Activated naive CD4-positive, alpha-beta T cell treated with anti-CD3 and anti-CD28 coated beads, Interleukin-2, amount 10 ng/mL, durations not matched to agents 7 days and 5 days (primary cell): Measurements from ENCODE around the gene PLA2G5.
A peak's percentile ranks its signal among the peaks of the same experiment; 100 is the strongest.
"Not testable (repeated sequence)": the region's sequence is repeated elsewhere in the genome, so short reads cannot be mapped to it uniquely, and the experiment has no call there.

Source experiments
- CTCF ChIA-PET: fragments of 350-600 bp; sonication (Branson Sonifier 250); formaldehyde crosslinking; loops from one replicate; lab custom pipeline; 2021; ENCODE audit warnings: antibody characterized with exemption; lab: Charles Lee
- DNase-seq: peaks from one replicate; pipeline ENCODE4 v3.0.0-alpha.2; 2020
- H3K27ac Mint-ChIP-seq: one replicate; pipeline ENCODE4 v1.8.0; 2021; ENCODE audit warnings: mild to moderate bottlenecking, moderate library complexity, mixed read lengths
- H3K27me3 Mint-ChIP-seq: one replicate; pipeline ENCODE4 v1.8.0; 2021; ENCODE audit warnings: mild to moderate bottlenecking, mixed read lengths
- H3K36me3 Mint-ChIP-seq: one replicate; pipeline ENCODE4 v1.8.0; 2021; ENCODE audit warnings: mixed read lengths
- H3K4me1 Mint-ChIP-seq: one replicate; pipeline ENCODE4 v1.8.0; 2021; ENCODE audit warnings: mixed read lengths
- H3K4me3 Mint-ChIP-seq: one replicate; pipeline ENCODE4 v1.8.0; 2021; ENCODE audit warnings: mild to moderate bottlenecking, moderate library complexity, mixed read lengths
- H3K9me3 Mint-ChIP-seq: one replicate; pipeline ENCODE4 v1.8.0; 2021; ENCODE audit warnings: mixed read lengths

Gene PLA2G5

GRCh38 chr1:20126041-20126805, 56.2 kb downstream of the PLA2G5 start:
- no peaks in the 10 kb centered on the region for H3K36me3 Mint-ChIP-seq
- DNase-seq, result no peak
- H3K27me3 Mint-ChIP-seq, result peaks cover 30% of the 10 kb centered on the region
- no peaks in the 10 kb centered on the region for H3K4me1 Mint-ChIP-seq
- CTCF ChIA-PET, result interaction anchor here (0.6 to 1.5 kb wide), 4 partner anchors 15 to 203 kb away, joined by 3 read pairs; no protein-coding TSS in a partner anchor
- no peak overlapping the region for H3K27ac Mint-ChIP-seq
- no peak overlapping the region for H3K4me3 Mint-ChIP-seq
- no peaks in the 10 kb centered on the region for H3K9me3 Mint-ChIP-seq

GRCh38 chr1:20126806-20127440, 56.9 kb downstream of the PLA2G5 start:
- no peaks in the 10 kb centered on the region for H3K9me3 Mint-ChIP-seq
- no peak overlapping the region for H3K27ac Mint-ChIP-seq
- H3K4me1 Mint-ChIP-seq, result no peaks in the 10 kb centered on the region
- H3K4me3 Mint-ChIP-seq, result no peak overlapping the region
- DNase-seq, result no peak
- no peaks in the 10 kb centered on the region for H3K36me3 Mint-ChIP-seq
- CTCF ChIA-PET, result interaction anchor here (0.6 to 1.5 kb wide), 3 partner anchors 16 to 141 kb away, joined by 3 read pairs; no protein-coding TSS in a partner anchor
- H3K27me3 Mint-ChIP-seq, result peaks cover 24% of the 10 kb centered on the region

GRCh38 chr1:20130518-20130917, 60.5 kb downstream of the PLA2G5 start:
- H3K9me3 Mint-ChIP-seq, H3K4me3 Mint-ChIP-seq, H3K27ac Mint-ChIP-seq, H3K4me1 Mint-ChIP-seq, CTCF ChIA-PET, H3K36me3 Mint-ChIP-seq, DNase-seq: not testable (repeated sequence)
- peaks cover 21% of the 10 kb centered on the region for H3K27me3 Mint-ChIP-seq

- Mint-ChIP-seq H3K36me3 (no peaks in the 10 kb centered on the region), H3K9me3 (no peaks in the 10 kb centered on the region), H3K4me3 (no peak overlapping the region), H3K27me3 (peaks cover 30% of the 10 kb centered on the region), H3K4me1 (no peaks in the 10 kb centered on the region), H3K27ac (no peak overlapping the region)
- CTCF ChIA-PET, result no interaction called here
- no peak for DNase-seq
These were observed 65.0 kb downstream of the PLA2G5 start for GRCh38 chr1:20134995-20135394.

GRCh38 chr1:20136249-20136648, 66.3 kb downstream of the PLA2G5 start:
- no peaks in the 10 kb centered on the region for H3K9me3 Mint-ChIP-seq
- no peak overlapping the region for H3K27ac Mint-ChIP-seq
- H3K4me3 Mint-ChIP-seq, result no peak overlapping the region
- H3K4me1 Mint-ChIP-seq, result no peaks in the 10 kb centered on the region
- H3K27me3 Mint-ChIP-seq, result peaks cover 30% of the 10 kb centered on the region
- no peak for DNase-seq
- CTCF ChIA-PET, result interaction anchor here (1.2 kb wide), 1 partner anchor 10 kb away, joined by 3 read pairs; no protein-coding TSS in a partner anchor
- no peaks in the 10 kb centered on the region for H3K36me3 Mint-ChIP-seq

GRCh38 chr1:20137055-20137454, 67.1 kb downstream of the PLA2G5 start:
- CTCF ChIA-PET, result interaction anchor here (1.2 kb wide), 1 partner anchor 9 kb away, joined by 3 read pairs; no protein-coding TSS in a partner anchor
- Mint-ChIP-seq H3K27ac (no peak overlapping the region), H3K36me3 (no peaks in the 10 kb centered on the region), H3K9me3 (no peaks in the 10 kb centered on the region), H3K4me1 (no peaks in the 10 kb centered on the region), H3K4me3 (no peak overlapping the region), H3K27me3 (peaks cover 30% of the 10 kb centered on the region)
- DNase-seq, result no peak

- no peak overlapping the region for H3K4me3 Mint-ChIP-seq
- CTCF ChIA-PET, result no interaction called here
- H3K36me3 Mint-ChIP-seq, result no peaks in the 10 kb centered on the region
- peaks cover 30% of the 10 kb centered on the region for H3K27me3 Mint-ChIP-seq
- H3K27ac Mint-ChIP-seq, result no peak overlapping the region
- H3K9me3 Mint-ChIP-seq, result no peaks in the 10 kb centered on the region
- H3K4me1 Mint-ChIP-seq, result no peaks in the 10 kb centered on the region
- no peak for DNase-seq
These were observed 67.6 kb downstream of the PLA2G5 start for GRCh38 chr1:20137604-20138003.

- CTCF ChIA-PET, result no interaction called here
- no peak overlapping the region for H3K4me3 Mint-ChIP-seq
- H3K36me3 Mint-ChIP-seq, result no peaks in the 10 kb centered on the region
- peaks cover 25% of the 10 kb centered on the region for H3K27me3 Mint-ChIP-seq
- peak; percentile 10 for DNase-seq
- H3K9me3 Mint-ChIP-seq, result no peaks in the 10 kb centered on the region
- H3K27ac Mint-ChIP-seq, result no peak overlapping the region
- no peaks in the 10 kb centered on the region for H3K4me1 Mint-ChIP-seq
These were observed 68.4 kb downstream of the PLA2G5 start for GRCh38 chr1:20138346-20138745.

GRCh38 chr1:20138961-20139550, 69.1 kb downstream of the PLA2G5 start, which contains the start of gene PLA2G2F:
PLA2G2F (plus strand) TSS chr1:20139323; CDS start chr1:20139428, 105 bp downstream.
- CTCF ChIA-PET, result no interaction called here
- H3K36me3 Mint-ChIP-seq, result no peaks in the 10 kb centered on the region
- H3K4me1 Mint-ChIP-seq, result no peaks in the 10 kb centered on the region
- H3K4me3 Mint-ChIP-seq, result no peak within 1 kb of the TSS
- H3K9me3 Mint-ChIP-seq, result no peaks in the 10 kb centered on the region
- DNase-seq, result no peak
- peaks cover 18% of the 10 kb centered on the region for H3K27me3 Mint-ChIP-seq
- no peak within 1 kb of the TSS for H3K27ac Mint-ChIP-seq

GRCh38 chr1:20139776-20140612, 70.0 kb downstream of the PLA2G5 start:
- CTCF ChIA-PET, result no interaction called here

GRCh38 chr1:20141001-20141400, 71.0 kb downstream of the PLA2G5 start:
- H3K9me3 Mint-ChIP-seq, result no peaks in the 10 kb centered on the region
- H3K4me1 Mint-ChIP-seq, result no peaks in the 10 kb centered on the region
- CTCF ChIA-PET, result no interaction called here
- H3K36me3 Mint-ChIP-seq, result no peaks in the 10 kb centered on the region
- H3K4me3 Mint-ChIP-seq, result no peak overlapping the region
- H3K27me3 Mint-ChIP-seq, result peaks cover 15% of the 10 kb centered on the region
- DNase-seq, result no peak
- no peak overlapping the region for H3K27ac Mint-ChIP-seq

More at GRCh38 chr1:20139776-20140612, 70.0 kb downstream of the PLA2G5 start:
- no peaks in the 10 kb centered on the region for H3K36me3 Mint-ChIP-seq
- H3K9me3 Mint-ChIP-seq, result no peaks in the 10 kb centered on the region
- H3K27ac Mint-ChIP-seq, result no peak overlapping the region
- H3K4me1 Mint-ChIP-seq, result no peaks in the 10 kb centered on the region
- no peak overlapping the region for H3K4me3 Mint-ChIP-seq
- no peak for DNase-seq
- H3K27me3 Mint-ChIP-seq, result peaks cover 12% of the 10 kb centered on the region

- H3K27me3 Mint-ChIP-seq, result peaks cover 20% of the 10 kb centered on the region
- H3K4me3 Mint-ChIP-seq, result no peak overlapping the region
- H3K4me1 Mint-ChIP-seq, result no peaks in the 10 kb centered on the region
- CTCF ChIA-PET, result no interaction called here
- H3K36me3 Mint-ChIP-seq, result no peaks in the 10 kb centered on the region
- no peaks in the 10 kb centered on the region for H3K9me3 Mint-ChIP-seq
- DNase-seq, result no peak
- H3K27ac Mint-ChIP-seq, result no peak overlapping the region
These were observed 71.5 kb downstream of the PLA2G5 start for GRCh38 chr1:20141466-20141865.
